ENCODE data around the gene TNFRSF14. TPM values are rescaled to one million over a fixed set of nuclear protein-coding genes. Genes with fewer than 3 reads are reported as not detected.

The TNFRSF14 gene
- total and polyA plus RNA-seq, 9 of the 15 experiments (the other 6 are each of a cell fraction or from before 2014, with no cell fraction given) = 0.11 to 2.3 (median 0.68) TPM; not detected in 2

GRCh38 chr1:2548068-2548589 is 8.0 kb upstream of the TNFRSF14 start (continued):
- TF ChIP-seq MYNN (IDR thresholded peaks at IDR 0.05) (peak; percentile 90), MYNN (CRISPR knock-in tag; IDR thresholded peaks at IDR 0.05) (no peak), CC2D1A (IDR thresholded peaks at IDR 0.05) (peak; percentile 87), ZNF324 (CRISPR knock-in tag; IDR thresholded peaks at IDR 0.05) (no peak), ZBTB1 (CRISPR knock-in tag; IDR thresholded peaks at IDR 0.05; ENCODE audit: borderline replicate concordance, low read depth) (no peak), CHD1 (IDR thresholded peaks at IDR 0.05; ENCODE audit: low read length) (peak; percentile 57), NFIC (IDR thresholded peaks at IDR 0.05) (peak; percentile 93), ZKSCAN1 (IDR thresholded peaks at IDR 0.05; ENCODE audit: low read depth, low read length) (0 out of 2 replicates have a peak, but pooled peaks have one; percentile 21), ARID1B (IDR thresholded peaks at IDR 0.05) (0 out of 2 replicates have a peak, but pooled peaks have one; percentile 6), RNF2 (IDR thresholded peaks at IDR 0.05) (0 out of 2 replicates have a peak, but pooled peaks have one; percentile 41), POLR2AphosphoS2 (IDR thresholded peaks at IDR 0.05; ENCODE audit: low read length) (0 out of 2 replicates have a peak, but pooled peaks have one; percentile 32), ZNF764 (CRISPR knock-in tag; IDR thresholded peaks at IDR 0.05; ENCODE audit: low read depth) (no peak), ATF4 (CRISPR knock-in tag; IDR thresholded peaks at IDR 0.05) (no peak), JUN (IDR thresholded peaks at IDR 0.05; ENCODE audit: borderline replicate concordance, low read depth, low read length) (0 out of 2 replicates have a peak, but pooled peaks have one; percentile 20), JUN (CRISPR knock-in tag; IDR thresholded peaks at IDR 0.05; ENCODE audit: borderline replicate concordance) (no peak), JUND (IDR thresholded peaks at IDR 0.05; ENCODE audit: borderline replicate concordance, low read depth, low read length) (0 out of 2 replicates have a peak, but pooled peaks have one; percentile 12), JUND (tag; IDR thresholded peaks at IDR 0.05; ENCODE audit: borderline replicate concordance, low read depth, low read length) (no peak; the same call in 2 of the 3 replicates), SMARCA5 (IDR thresholded peaks at IDR 0.05) (peak; percentile 74; the same call in 1 of the 2 replicates), ELF1 (tag; IDR thresholded peaks at IDR 0.05) (peak; percentile 61)
- TF ChIP-seq, protein P1, sequence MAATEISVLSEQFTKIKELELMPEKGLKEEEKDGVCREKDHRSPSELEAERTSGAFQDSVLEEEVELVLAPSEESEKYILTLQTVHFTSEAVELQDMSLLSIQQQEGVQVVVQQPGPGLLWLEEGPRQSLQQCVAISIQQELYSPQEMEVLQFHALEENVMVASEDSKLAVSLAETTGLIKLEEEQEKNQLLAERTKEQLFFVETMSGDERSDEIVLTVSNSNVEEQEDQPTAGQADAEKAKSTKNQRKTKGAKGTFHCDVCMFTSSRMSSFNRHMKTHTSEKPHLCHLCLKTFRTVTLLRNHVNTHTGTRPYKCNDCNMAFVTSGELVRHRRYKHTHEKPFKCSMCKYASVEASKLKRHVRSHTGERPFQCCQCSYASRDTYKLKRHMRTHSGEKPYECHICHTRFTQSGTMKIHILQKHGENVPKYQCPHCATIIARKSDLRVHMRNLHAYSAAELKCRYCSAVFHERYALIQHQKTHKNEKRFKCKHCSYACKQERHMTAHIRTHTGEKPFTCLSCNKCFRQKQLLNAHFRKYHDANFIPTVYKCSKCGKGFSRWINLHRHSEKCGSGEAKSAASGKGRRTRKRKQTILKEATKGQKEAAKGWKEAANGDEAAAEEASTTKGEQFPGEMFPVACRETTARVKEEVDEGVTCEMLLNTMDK (IDR thresholded peaks at IDR 0.05; ENCODE audit: borderline replicate concordance, insufficient read depth, low read depth, low read length, poor library complexity, severe bottlenecking) = peak; percentile 69
- TF ChIP-seq, protein P2, sequence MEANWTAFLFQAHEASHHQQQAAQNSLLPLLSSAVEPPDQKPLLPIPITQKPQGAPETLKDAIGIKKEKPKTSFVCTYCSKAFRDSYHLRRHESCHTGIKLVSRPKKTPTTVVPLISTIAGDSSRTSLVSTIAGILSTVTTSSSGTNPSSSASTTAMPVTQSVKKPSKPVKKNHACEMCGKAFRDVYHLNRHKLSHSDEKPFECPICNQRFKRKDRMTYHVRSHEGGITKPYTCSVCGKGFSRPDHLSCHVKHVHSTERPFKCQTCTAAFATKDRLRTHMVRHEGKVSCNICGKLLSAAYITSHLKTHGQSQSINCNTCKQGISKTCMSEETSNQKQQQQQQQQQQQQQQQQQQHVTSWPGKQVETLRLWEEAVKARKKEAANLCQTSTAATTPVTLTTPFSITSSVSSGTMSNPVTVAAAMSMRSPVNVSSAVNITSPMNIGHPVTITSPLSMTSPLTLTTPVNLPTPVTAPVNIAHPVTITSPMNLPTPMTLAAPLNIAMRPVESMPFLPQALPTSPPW (CRISPR knock-in tag; IDR thresholded peaks at IDR 0.05) = peak; percentile 37; the same call in 1 of the 2 replicates
- TF ChIP-seq, protein P3, sequence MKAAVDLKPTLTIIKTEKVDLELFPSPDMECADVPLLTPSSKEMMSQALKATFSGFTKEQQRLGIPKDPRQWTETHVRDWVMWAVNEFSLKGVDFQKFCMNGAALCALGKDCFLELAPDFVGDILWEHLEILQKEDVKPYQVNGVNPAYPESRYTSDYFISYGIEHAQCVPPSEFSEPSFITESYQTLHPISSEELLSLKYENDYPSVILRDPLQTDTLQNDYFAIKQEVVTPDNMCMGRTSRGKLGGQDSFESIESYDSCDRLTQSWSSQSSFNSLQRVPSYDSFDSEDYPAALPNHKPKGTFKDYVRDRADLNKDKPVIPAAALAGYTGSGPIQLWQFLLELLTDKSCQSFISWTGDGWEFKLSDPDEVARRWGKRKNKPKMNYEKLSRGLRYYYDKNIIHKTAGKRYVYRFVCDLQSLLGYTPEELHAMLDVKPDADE (conservative IDR thresholded peaks at IDR 0.05; ENCODE audit: control insufficient read depth, low read depth, low read length) = 0 out of 2 replicates have a peak, but pooled peaks have one; percentile 17
- TF ChIP-seq, protein P4, sequence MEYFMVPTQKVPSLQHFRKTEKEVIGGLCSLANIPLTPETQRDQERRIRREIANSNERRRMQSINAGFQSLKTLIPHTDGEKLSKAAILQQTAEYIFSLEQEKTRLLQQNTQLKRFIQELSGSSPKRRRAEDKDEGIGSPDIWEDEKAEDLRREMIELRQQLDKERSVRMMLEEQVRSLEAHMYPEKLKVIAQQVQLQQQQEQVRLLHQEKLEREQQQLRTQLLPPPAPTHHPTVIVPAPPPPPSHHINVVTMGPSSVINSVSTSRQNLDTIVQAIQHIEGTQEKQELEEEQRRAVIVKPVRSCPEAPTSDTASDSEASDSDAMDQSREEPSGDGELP (CRISPR knock-in tag; IDR thresholded peaks at IDR 0.05; ENCODE audit: borderline replicate concordance) = peak; percentile 59; the same call in 1 of the 2 replicates
